ENCODE measurements around the gene MAML2. TPM values are rescaled to one million over a fixed set of nuclear protein-coding genes. Genes with fewer than 3 reads are reported as not detected.

MAML2 gene
- 1.1 and 2.2 TPM in 2 replicates for total RNA-seq

GRCh38 chr11:96342961-96343711, at the start of gene MAML2:
MAML2 (minus strand) TSS chr11:96343195; CDS start chr11:96341895, 1,300 bp downstream.

GRCh38 chr11:96389720-96390487, 46.9 kb upstream of the MAML2 start, which contains the start of the genes CCDC82 and JRKL:
CCDC82 (minus strand) TSS chr11:96389912; CDS start chr11:96384747, 5,165 bp downstream.
JRKL (plus strand) TSS chr11:96390013; CDS start chr11:96390650, 637 bp downstream.

Other genes with a start within 250 kb of the MAML2 start
- gene CCDC82, start 46.7 kb upstream of the MAML2 start, total RNA-seq = 4.7 and 6.5 TPM in 2 replicates
- gene JRKL, start 46.8 kb upstream of the MAML2 start, total RNA-seq = 6.2 and 7.2 TPM in 2 replicates

Measured in tracheal epithelial cell (primary cell).